B cell (primary cell): ENCODE results near the gene ACKR2. TPM values are rescaled to one million over a fixed set of nuclear protein-coding genes. Genes with fewer than 3 reads are reported as not detected.

Source experiments
- ATAC-seq: fragments of 200-7000 bp; cut with Tn5 transposase; one replicate; pipeline ENCODE4 v1.10.0; 2021; ENCODE audit warnings: low read depth, mild to moderate bottlenecking, moderate number of reproducible peaks, moderate library complexity
- CTCF ChIA-PET: fragments of 350-600 bp; sonication (Branson Sonifier 250); formaldehyde crosslinking; loops from one replicate; lab custom pipeline; 2021; ENCODE audit warnings: antibody characterized with exemption, inconsistent platforms; lab: Charles Lee
- POLR2A ChIA-PET: fragments of 350-600 bp; sonication (Branson Sonifier 250); formaldehyde crosslinking; loops from one replicate; lab custom pipeline; 2021; ENCODE audit warnings: antibody characterized with exemption; lab: Charles Lee
- DNase-seq: peaks from one replicate; pipeline ENCODE4 v3.0.0; 2013
- H2AFZ ChIP-seq: 2 replicates; pipeline ENCODE4 v1.6.1; 2012; ENCODE audit warnings: mild to moderate bottlenecking, low read depth, low read length; ENCODE audit not compliant: insufficient read depth, poor library complexity, severe bottlenecking
- H3K27ac ChIP-seq, 2 donors: 1 replicate in 1 of 2; 2 replicates in 1 of 2; pipeline ENCODE4 v1.5.1; 2012 to 2013; ENCODE audit warnings: low read length in 2 of 2, mild to moderate bottlenecking in 2 of 2, moderate library complexity in 1 of 2
- H3K27me3 ChIP-seq, 4 experiments: fragments of 200-600 bp in 1 of 4; sonication (generic) in 1 of 4; replicated peaks in 1 of 4; 1 replicate in 2 of 4; 2 replicates in 2 of 4; pipeline versions ENCODE4 v1.6.1 to v1.7.0; 2013 to 2016; ENCODE audit warnings: low read length in 3 of 4, mild to moderate bottlenecking in 2 of 4, mixed read lengths in 1 of 4, moderate library complexity in 1 of 4; ENCODE audit not compliant: insufficient read depth in 4 of 4, control insufficient read depth in 3 of 4; ENCODE audit errors: control extremely low read depth in 1 of 4
- H3K36me3 ChIP-seq, 2 experiments: replicated peaks in 1 of 2; 1 replicate in 1 of 2; 2 replicates in 1 of 2; pipeline versions ENCODE4 v1.6.1 to v1.7.1; 2013; ENCODE audit warnings: low read length in 1 of 2; ENCODE audit not compliant: insufficient read depth in 2 of 2, control insufficient read depth in 1 of 2; ENCODE audit errors: control extremely low read depth in 1 of 2, extremely low read depth in 1 of 2
- H3K4me1 ChIP-seq, 2 donors: fragments of 200-600 bp in 1 of 2; sonication (generic) in 1 of 2; 1 replicate in 1 of 2; 2 replicates in 1 of 2; pipeline versions ENCODE4 v1.5.1 to v1.6.1; 2013 to 2017; ENCODE audit warnings: low read length in 2 of 2; ENCODE audit not compliant: control insufficient read depth in 2 of 2, insufficient read depth in 2 of 2
- H3K4me2 ChIP-seq: replicated peaks from 2 replicates; pipeline ENCODE3; 2012; ENCODE audit warnings: mild to moderate bottlenecking, low read depth, low read length; ENCODE audit not compliant: poor library complexity, severe bottlenecking
- H3K4me3 ChIP-seq, 5 experiments: fragments of 200-600 bp in 1 of 5; sonication (generic) in 1 of 5; 1 replicate in 3 of 5; 2 replicates in 2 of 5; pipeline versions ENCODE4 v1.5.1 to v1.7.0; 2011 to 2016; ENCODE audit warnings: low read length in 4 of 5, mild to moderate bottlenecking in 4 of 5, low read depth in 2 of 5, control low read depth in 1 of 5, moderate library complexity in 1 of 5; ENCODE audit not compliant: insufficient read depth in 1 of 5; ENCODE audit errors: control extremely low read depth in 1 of 5, extremely low read depth in 1 of 5
- H3K79me2 ChIP-seq: fragments of 200-600 bp; sonication (generic); one replicate; pipeline ENCODE4 v1.6.0; 2016; ENCODE audit warnings: low read length; ENCODE audit not compliant: control insufficient read depth, insufficient read depth
- H3K9ac ChIP-seq: fragments of 200-600 bp; sonication (generic); 2 replicates; pipeline ENCODE4 v1.6.1; 2017; ENCODE audit warnings: mild to moderate bottlenecking, low read length, moderate library complexity
- H3K9me3 ChIP-seq, 3 donors: one replicate each; pipeline versions ENCODE4 v1.6.1 to v1.7.1; 2013; ENCODE audit warnings: low read length in 2 of 3; ENCODE audit not compliant: control insufficient read depth in 2 of 3, insufficient read depth in 1 of 3; ENCODE audit errors: control extremely low read depth in 1 of 3
- H4K20me1 ChIP-seq: 2 replicates; pipeline ENCODE4 v1.6.0; 2012; ENCODE audit warnings: mild to moderate bottlenecking, low read length; ENCODE audit not compliant: insufficient read depth, control insufficient read depth, poor library complexity, severe bottlenecking
- H3K27ac Mint-ChIP-seq: one replicate; pipeline ENCODE4 v1.8.0; 2021; ENCODE audit warnings: mixed read lengths
- H3K27me3 Mint-ChIP-seq: one replicate; pipeline ENCODE4 v1.8.0; 2021; ENCODE audit warnings: mixed read lengths
- H3K4me1 Mint-ChIP-seq: one replicate; pipeline ENCODE4 v1.8.0; 2021; ENCODE audit warnings: mixed read lengths
- H3K4me3 Mint-ChIP-seq: one replicate; pipeline ENCODE4 v1.8.0; 2021; ENCODE audit warnings: mixed read lengths
- H3K9me3 Mint-ChIP-seq: one replicate; pipeline ENCODE4 v1.8.0; 2022; ENCODE audit warnings: mixed read lengths; ENCODE audit not compliant: insufficient read depth
- CTCF ChIP-seq: fragments of 200-600 bp; IDR thresholded peaks from one replicate; pipeline ENCODE4 v1.8.0; 2022; ENCODE audit warnings: antibody characterized with exemption, mild to moderate bottlenecking
- EZH2 ChIP-seq: IDR thresholded peaks from 2 replicates; pipeline ENCODE4 v1.6.1; 2012; ENCODE audit warnings: borderline replicate concordance, low read depth, mild to moderate bottlenecking, moderate library complexity, low read length; ENCODE audit not compliant: insufficient read depth, poor library complexity, severe bottlenecking
- WGBS: methylation state at CpG from one replicate; pipeline ENCODE4 v1.1.5; 2013; ENCODE audit warnings: missing lambda C conversion rate; ENCODE audit not compliant: insufficient coverage; 5-methylcytosine and 5-hydroxymethylcytosine counted together
- intact Hi-C: fragments of 100-400 bp; cut with micrococcal nuclease; formaldehyde crosslinking; loops from one replicate; pipeline ENCODE4 v1.10.0; 2022
- polyA plus RNA-seq: library from polyadenylated mRNA; depleted of rRNA; stranded (reverse); fragments of >200 nt; gene quantifications from 2 replicates; pipeline ENCODE4 v1.2.3, GENCODE V29; 2012
- total RNA-seq, 2 donors: library from RNA; stranded (reverse); fragments of 120-200 nt in 1 of 2; gene quantifications; 1 replicate in 1 of 2; 2 replicates in 1 of 2; pipeline versions ENCODE4 v1.2.3 to v1.2.4, GENCODE V29; 2013 to 2022

ACKR2 gene
- total and polyA plus RNA-seq, 2 donors (not counting 1 experiment from before 2014, with no cell fraction given): 0.31 to 1.7 TPM

GRCh38 chr3:42814914-42815507 is 5.8 kb downstream of the ACKR2 start:
- no peak overlapping the region for H3K4me2 ChIP-seq
- H3K9me3 ChIP-seq: no peaks in the 10 kb centered on the region
- Mint-ChIP-seq H3K27ac (no peak overlapping the region), H3K4me3 (no peak overlapping the region), H3K4me1 (peaks cover 8% of the 10 kb centered on the region), H3K27me3 (peaks cover 4% of the 10 kb centered on the region), H3K9me3 (no peaks in the 10 kb centered on the region)
- no peak overlapping the region for H3K27ac ChIP-seq
- intact Hi-C loops: no loop called here
- H3K4me1 ChIP-seq: peaks cover 0 to 5% of the 10 kb centered on the region in 2 donors
- H3K79me2 ChIP-seq: no peaks in the 10 kb centered on the region
- ChIA-PET POLR2A (no interaction called here), CTCF (interaction anchor here (2.2 kb wide), 1 partner anchor 66 kb away, joined by 6 read pairs; no protein-coding TSS in a partner anchor)
- no peak for DNase-seq
- H4K20me1 ChIP-seq: no peaks in the 10 kb centered on the region
- H2AFZ ChIP-seq: no peak overlapping the region
- no peak overlapping the region for H3K9ac ChIP-seq
- TF ChIP-seq CTCF (no peak), EZH2 (no peak)
- WGBS: 100% methylated on average over 1 of the region's 2 CpGs
- ATAC-seq: no peak
- H3K27me3 ChIP-seq: no peaks in the 10 kb centered on the region
- H3K36me3 ChIP-seq: no peaks in the 10 kb centered on the region
- no peak overlapping the region for H3K4me3 ChIP-seq

GRCh38 chr3:42815826-42816225 is 6.6 kb downstream of the ACKR2 start:
- Histone ChIP-seq H3K36me3 (no peaks in the 10 kb centered on the region), H3K4me2 (no peak overlapping the region), H3K27ac (no peak overlapping the region), H3K4me3 (no peak overlapping the region), H3K27me3 (no peaks in the 10 kb centered on the region), H3K4me1 (peaks cover 0 to 5% of the 10 kb centered on the region in 2 donors), H2AFZ (no peak overlapping the region), H3K79me2 (no peaks in the 10 kb centered on the region), H4K20me1 (no peaks in the 10 kb centered on the region), H3K9me3 (no peaks in the 10 kb centered on the region), H3K9ac (no peak overlapping the region)
- CTCF ChIA-PET: interaction anchor here (1.3 to 2.2 kb wide), 2 partner anchors 35 to 66 kb away, joined by 3 to 6 read pairs; no protein-coding TSS in a partner anchor
- no peaks in the 10 kb centered on the region for H3K9me3 Mint-ChIP-seq
- DNase-seq: no peak
- no peak for ATAC-seq
- H3K4me1 Mint-ChIP-seq: peaks cover 8% of the 10 kb centered on the region
- intact Hi-C loops: no loop called here
- H3K27ac Mint-ChIP-seq: no peak overlapping the region
- H3K4me3 Mint-ChIP-seq: no peak overlapping the region
- TF ChIP-seq EZH2 (no peak), CTCF (no peak)
- peaks cover 6% of the 10 kb centered on the region for H3K27me3 Mint-ChIP-seq
- WGBS: no CpG with 5 or more reads among the region's 2 CpGs
- POLR2A ChIA-PET: no interaction called here
